Kidney epithelial cell (primary cell): ENCODE data around the gene TGFBR3. TPM values are rescaled to one million over a fixed set of nuclear protein-coding genes. Genes with fewer than 3 reads are reported as not detected.

Source experiments
- DNase-seq: peaks from one replicate; pipeline ENCODE4 v3.0.0-alpha.2; 2010; ENCODE audit warnings: low read depth
- H3K27me3 ChIP-seq: 2 replicates; pipeline ENCODE4 v1.6.0; 2011; ENCODE audit warnings: low read length; ENCODE audit not compliant: control insufficient read depth, insufficient read depth
- H3K36me3 ChIP-seq: 2 replicates; pipeline ENCODE4 v1.5.1; 2011; ENCODE audit warnings: low read length; ENCODE audit not compliant: control insufficient read depth, insufficient read depth
- H3K4me3 ChIP-seq: 2 replicates; pipeline ENCODE4 v1.5.1; 2011; ENCODE audit warnings: low read depth, mild to moderate bottlenecking, control low read depth, low read length
- CTCF ChIP-seq: IDR thresholded peaks from 2 replicates; pipeline ENCODE4 v1.5.1; 2011; ENCODE audit warnings: mild to moderate bottlenecking, moderate library complexity, low read length, control low read depth, inconsistent platforms; ENCODE audit not compliant: insufficient read depth, poor library complexity, severe bottlenecking
- total RNA-seq: library from RNA; depleted of rRNA; stranded (reverse); fragments of >200 nt; gene quantifications from 2 replicates; pipeline ENCODE4 v1.2.3, GENCODE V29; 2015

TGFBR3 gene
- total RNA-seq, 1 donor from 2014 or later: 5.5 TPM

DNA sequence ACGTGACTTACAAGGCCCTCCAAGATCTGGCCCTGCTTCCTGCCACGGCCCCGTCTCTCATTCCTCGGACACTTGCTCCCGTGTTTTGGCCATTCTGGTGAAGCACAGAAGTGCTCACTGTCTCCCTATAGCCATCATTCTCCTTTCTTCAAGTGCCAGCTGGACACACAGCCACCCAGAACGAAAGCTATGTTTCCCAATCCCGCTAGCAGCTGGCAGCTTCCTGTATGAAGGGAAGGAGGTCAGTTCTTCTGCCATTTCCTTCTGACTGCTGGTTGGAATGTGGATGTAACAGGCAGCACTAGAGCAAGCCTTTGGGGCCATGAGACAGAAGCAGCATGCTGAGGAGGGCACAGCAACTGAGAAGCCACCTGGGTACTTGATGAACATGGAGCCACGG, 82.8 kb downstream of the TGFBR3 start:
- Histone ChIP-seq H3K4me3 (no peak overlapping the region), H3K27me3 (no peaks in the 10 kb centered on the region), H3K36me3 (no peaks in the 10 kb centered on the region)
- TF ChIP-seq CTCF: no peak
- no peak for DNase-seq

DNA sequence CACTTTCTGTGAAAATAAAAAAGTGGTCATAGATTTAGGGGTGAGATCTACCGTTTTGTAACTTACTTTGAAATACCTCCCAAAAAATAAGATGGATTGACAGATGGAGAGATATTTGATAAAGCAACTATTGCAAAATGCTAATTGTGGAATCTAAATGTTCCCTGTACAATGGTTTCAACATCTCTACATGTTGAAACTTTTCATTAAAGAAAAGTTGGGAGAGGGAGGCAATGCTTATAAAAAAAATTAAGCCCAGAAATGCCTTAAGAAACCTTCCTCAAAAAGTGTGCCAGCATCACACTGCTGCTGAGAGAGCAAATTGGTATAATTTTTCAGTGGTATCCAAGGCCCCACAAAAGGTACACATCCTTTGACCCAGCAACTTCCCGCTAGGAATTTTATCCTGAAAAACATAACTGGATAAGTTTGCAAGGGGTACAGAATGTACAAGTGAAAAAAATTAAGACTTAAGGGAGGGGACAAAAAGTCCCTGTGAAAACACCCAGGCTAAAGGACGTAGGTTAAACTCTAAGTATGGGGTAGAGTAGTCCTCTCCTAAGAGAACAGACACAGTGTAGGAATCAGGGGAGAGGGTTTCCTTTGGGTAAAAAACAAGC, 84.3 kb downstream of the TGFBR3 start:
- Histone ChIP-seq H3K4me3 (no peak overlapping the region), H3K27me3 (no peaks in the 10 kb centered on the region), H3K36me3 (no peaks in the 10 kb centered on the region)
- no peak for TF ChIP-seq CTCF
- no peak for DNase-seq

- Histone ChIP-seq H3K36me3 (no peaks in the 10 kb centered on the region), H3K27me3 (no peaks in the 10 kb centered on the region)
- no peak for TF ChIP-seq CTCF
Observed at GRCh38 chr1:91799863-91800262, 86.1 kb downstream of the TGFBR3 start.

GRCh38 chr1:91799159-91799558, 86.8 kb downstream of the TGFBR3 start:
- TF ChIP-seq CTCF: no peak
- no peaks in the 10 kb centered on the region for H3K27me3 ChIP-seq
- no peak for DNase-seq
- no peaks in the 10 kb centered on the region for H3K36me3 ChIP-seq
- no peak overlapping the region for H3K4me3 ChIP-seq

More at GRCh38 chr1:91799863-91800262, 86.1 kb downstream of the TGFBR3 start:
- no peak for DNase-seq
- no peak overlapping the region for H3K4me3 ChIP-seq

GRCh38 chr1:91798740-91799139, 87.2 kb downstream of the TGFBR3 start:
- Histone ChIP-seq H3K36me3 (no peaks in the 10 kb centered on the region), H3K27me3 (no peaks in the 10 kb centered on the region)
- TF ChIP-seq CTCF: no peak

DNA sequence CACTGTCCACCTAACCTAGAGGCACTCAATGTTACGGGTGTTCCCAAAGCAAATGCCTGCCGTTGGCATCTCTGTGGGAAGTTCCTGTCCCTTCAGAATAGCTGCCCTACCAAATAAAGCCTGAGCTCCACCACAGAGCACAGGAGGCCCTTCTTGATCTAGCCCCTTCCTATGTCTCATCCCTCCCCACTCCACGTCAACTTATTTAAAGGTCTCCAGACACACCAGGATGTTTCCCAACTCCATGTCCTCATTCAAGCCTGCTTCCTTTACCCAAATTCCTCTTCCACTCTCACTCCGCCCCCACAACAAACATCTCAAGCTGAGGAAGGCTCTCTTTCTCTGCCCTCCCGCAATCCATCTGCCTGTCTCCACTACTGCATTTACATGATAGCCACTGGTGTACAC, 87.7 kb downstream of the TGFBR3 start:
- no peak for DNase-seq
- TF ChIP-seq CTCF: no peak
- Histone ChIP-seq H3K4me3 (no peak overlapping the region), H3K27me3 (no peaks in the 10 kb centered on the region), H3K36me3 (no peaks in the 10 kb centered on the region)

More at GRCh38 chr1:91798740-91799139, 87.2 kb downstream of the TGFBR3 start:
- no peak for DNase-seq
- H3K4me3 ChIP-seq: no peak overlapping the region
